ACC112 (cell line): ENCODE measurements around the gene SKA2.

Source experiments
- H2AFZ ChIP-seq: fragments of 200-600 bp; sonication (generic); one replicate; pipeline ENCODE4 v1.6.0; 2017; ENCODE audit warnings: antibody characterized with exemption, low read length; ENCODE audit not compliant: unreplicated experiment
- H3K27ac ChIP-seq: fragments of 200-600 bp; sonication (generic); 2 replicates; pipeline ENCODE4 v1.5.1; 2014; ENCODE audit warnings: low read depth, mild to moderate bottlenecking, antibody characterized with exemption, low read length, moderate library complexity
- H3K27me3 ChIP-seq: fragments of 200-600 bp; sonication (generic); 2 replicates; pipeline ENCODE4 v1.6.1; 2014; ENCODE audit warnings: mild to moderate bottlenecking, antibody characterized with exemption, low read length, moderate library complexity, mixed read lengths; ENCODE audit not compliant: insufficient read depth
- H3K36me3 ChIP-seq: fragments of 200-600 bp; sonication (generic); 2 replicates; pipeline ENCODE4 v1.6.1; 2016; ENCODE audit warnings: mild to moderate bottlenecking, antibody characterized with exemption, low read length, moderate library complexity, mixed read lengths; ENCODE audit not compliant: insufficient read depth
- H3K4me1 ChIP-seq: fragments of 200-600 bp; sonication (generic); one replicate; pipeline ENCODE4 v1.6.1; 2016; ENCODE audit warnings: low read length, mixed read lengths; ENCODE audit not compliant: insufficient read depth, unreplicated experiment, control insufficient read depth
- H3K4me3 ChIP-seq: fragments of 200-600 bp; sonication (generic); 2 replicates; pipeline ENCODE4 v1.5.1; 2014; ENCODE audit warnings: mild to moderate bottlenecking, low read depth, low read length
- H3K79me2 ChIP-seq: fragments of 200-600 bp; sonication (generic); one replicate; pipeline ENCODE4 v1.6.0; 2016; ENCODE audit warnings: low read length; ENCODE audit not compliant: control insufficient read depth, unreplicated experiment, insufficient read depth

Gene SKA2

GRCh38 chr17:59067340-59067739 lies 87.6 kb downstream of the SKA2 start:
- H3K36me3 ChIP-seq, result peaks cover 40% of the 10 kb centered on the region

GRCh38 chr17:59062509-59062908 lies 92.5 kb downstream of the SKA2 start:
- H3K4me1 ChIP-seq, result no peaks in the 10 kb centered on the region

More at GRCh38 chr17:59067340-59067739, 87.6 kb downstream of the SKA2 start:
- Histone ChIP-seq H3K4me3 (no peak overlapping the region), H3K4me1 (no peaks in the 10 kb centered on the region), H3K27ac (no peak overlapping the region), H3K27me3 (no peaks in the 10 kb centered on the region), H2AFZ (no peak overlapping the region), H3K79me2 (no peaks in the 10 kb centered on the region)

More at GRCh38 chr17:59062509-59062908, 92.5 kb downstream of the SKA2 start:
- Histone ChIP-seq H3K27ac (no peak overlapping the region), H3K4me3 (no peak overlapping the region), H2AFZ (no peak overlapping the region), H3K79me2 (no peaks in the 10 kb centered on the region), H3K36me3 (peaks cover 39% of the 10 kb centered on the region), H3K27me3 (no peaks in the 10 kb centered on the region)
